Left lung (tissue), 10 donors: ENCODE measurements around the gene NMNAT3. TPM values are rescaled to one million over a fixed set of nuclear protein-coding genes. Genes with fewer than 3 reads are reported as not detected.
"Not testable (repeated sequence)": the region's sequence is repeated elsewhere in the genome, so short reads cannot be mapped to it uniquely, and the experiment has no call there.

ENCODE experiments used
- ATAC-seq: fragments of 200-7000 bp; cut with Tn5 transposase; one replicate; pipeline ENCODE4 v1.9.1; 2020; ENCODE audit warnings: moderate library complexity
- DNase-seq, 4 donors: peaks; one replicate each; pipeline ENCODE4 v3.0.0-alpha.2; 2013 to 2020
- H3K27ac ChIP-seq, 2 donors: fragments of 200-600 bp; sonication (generic) in 1 of 2; one replicate each; pipeline versions ENCODE4 v1.5.0 to v1.8.0; 2020 to 2021
- H3K27me3 ChIP-seq, 2 donors: fragments of 200-600 bp; sonication (generic) in 1 of 2; one replicate each; pipeline versions ENCODE4 v1.5.0 to v1.8.0; 2020 to 2021
- H3K36me3 ChIP-seq, 2 donors: fragments of 200-600 bp; sonication (generic) in 1 of 2; one replicate each; pipeline versions ENCODE4 v1.5.0 to v1.8.0; 2020 to 2021
- H3K4me1 ChIP-seq, 2 donors: fragments of 200-600 bp; one replicate each; pipeline ENCODE4 v1.8.0; 2021
- H3K4me3 ChIP-seq, 2 donors: fragments of 200-600 bp; sonication (generic) in 1 of 2; one replicate each; pipeline versions ENCODE4 v1.5.0 to v1.8.0; 2020 to 2021; ENCODE audit warnings: mild to moderate bottlenecking in 1 of 2
- H3K9me3 ChIP-seq, 2 donors: fragments of 200-600 bp; sonication (generic) in 1 of 2; one replicate each; pipeline versions ENCODE4 v1.5.0 to v1.8.0; 2020 to 2021
- intact Hi-C, 2 donors: fragments of 100-400 bp; cut with DNase I; formaldehyde crosslinking; loops; one replicate each; pipeline versions ENCODE4 v1.11.2 to v1.14.2; 2022
- polyA plus RNA-seq, 6 donors: library from polyadenylated mRNA; unstranded; fragments of 120-200 nt; gene quantifications; one replicate each; pipeline ENCODE4 v1.2.1, GENCODE V29; 2013; ENCODE audit not compliant: insufficient read length in 6 of 6
- total RNA-seq, 2 donors: library from RNA; stranded (reverse); fragmentation: NEBNext Ultra II Directional; extraction: Animal tissue kit (Norgen Biotek cat#: 25700); gene quantifications; one replicate each; pipeline ENCODE4 v1.2.1, GENCODE V29; 2021
- TF ChIP-seq, protein P1 (sequence below), 2 donors: fragments of 200-600 bp; sonication (generic) in 1 of 2; IDR thresholded peaks; one replicate each; pipeline versions ENCODE4 v1.5.0 to v1.8.0; 2021; ENCODE audit warnings: antibody characterized with exemption in 2 of 2
- donor health status: DM: no; HTN: yes; CAD: no.
- donor health status: DM: no; HTN: no; CAD: no.

The NMNAT3 gene
- total and polyA plus RNA-seq, 8 donors, result 3.2 to 8.0 (median 6.0) TPM

GRCh38 chr3:139597947-139598346 is 79.8 kb downstream of the NMNAT3 start:
- ATAC-seq, result no peak
- H3K36me3 ChIP-seq, result no peaks in the 10 kb centered on the region
- H3K27ac ChIP-seq, result no peak overlapping the region
- no peak overlapping the region for H3K4me3 ChIP-seq
- H3K27me3 ChIP-seq, result no peaks in the 10 kb centered on the region
- intact Hi-C loops, result no loop called here
- H3K4me1 ChIP-seq, result no peaks in the 10 kb centered on the region
- H3K9me3 ChIP-seq, result no peaks in the 10 kb centered on the region
- DNase-seq, result no peak
- TF ChIP-seq, protein P1, sequence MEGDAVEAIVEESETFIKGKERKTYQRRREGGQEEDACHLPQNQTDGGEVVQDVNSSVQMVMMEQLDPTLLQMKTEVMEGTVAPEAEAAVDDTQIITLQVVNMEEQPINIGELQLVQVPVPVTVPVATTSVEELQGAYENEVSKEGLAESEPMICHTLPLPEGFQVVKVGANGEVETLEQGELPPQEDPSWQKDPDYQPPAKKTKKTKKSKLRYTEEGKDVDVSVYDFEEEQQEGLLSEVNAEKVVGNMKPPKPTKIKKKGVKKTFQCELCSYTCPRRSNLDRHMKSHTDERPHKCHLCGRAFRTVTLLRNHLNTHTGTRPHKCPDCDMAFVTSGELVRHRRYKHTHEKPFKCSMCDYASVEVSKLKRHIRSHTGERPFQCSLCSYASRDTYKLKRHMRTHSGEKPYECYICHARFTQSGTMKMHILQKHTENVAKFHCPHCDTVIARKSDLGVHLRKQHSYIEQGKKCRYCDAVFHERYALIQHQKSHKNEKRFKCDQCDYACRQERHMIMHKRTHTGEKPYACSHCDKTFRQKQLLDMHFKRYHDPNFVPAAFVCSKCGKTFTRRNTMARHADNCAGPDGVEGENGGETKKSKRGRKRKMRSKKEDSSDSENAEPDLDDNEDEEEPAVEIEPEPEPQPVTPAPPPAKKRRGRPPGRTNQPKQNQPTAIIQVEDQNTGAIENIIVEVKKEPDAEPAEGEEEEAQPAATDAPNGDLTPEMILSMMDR (IDR thresholded peaks at IDR 0.05), result no peak

DNA sequence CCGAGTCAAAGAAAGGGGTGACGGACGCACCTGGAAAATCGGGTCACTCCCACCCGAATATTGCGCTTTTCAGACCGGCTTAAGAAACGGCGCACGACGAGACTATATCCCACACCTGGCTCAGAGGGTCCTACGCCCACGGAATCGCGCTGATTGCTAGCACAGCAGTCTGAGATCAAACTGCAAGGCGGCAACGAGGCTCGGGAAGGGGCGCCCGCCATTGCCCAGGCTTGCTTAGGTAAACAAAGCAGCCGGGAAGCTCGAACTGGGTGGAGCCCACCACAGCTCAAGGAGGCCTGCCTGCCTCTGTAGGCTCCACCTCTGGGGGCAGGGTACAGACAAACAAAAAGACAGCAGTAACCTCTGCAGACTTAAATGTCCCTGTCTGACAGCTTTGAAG is 86.6 kb downstream of the NMNAT3 start:
- H3K4me3 ChIP-seq, intact Hi-C loops, H3K36me3 ChIP-seq, DNase-seq, H3K4me1 ChIP-seq, ATAC-seq, H3K27ac ChIP-seq, H3K9me3 ChIP-seq, H3K27me3 ChIP-seq: not testable (repeated sequence)

- ATAC-seq (no peak), DNase-seq (no peak)
- Histone ChIP-seq H3K36me3 (no peaks in the 10 kb centered on the region), H3K27me3 (no peaks in the 10 kb centered on the region), H3K27ac (no peak overlapping the region), H3K4me3 (no peak overlapping the region), H3K4me1 (no peaks in the 10 kb centered on the region), H3K9me3 (no peaks in the 10 kb centered on the region)
- intact Hi-C loops, result no loop called here
- TF ChIP-seq, protein P1 (IDR thresholded peaks at IDR 0.05), result no peak
These were observed 89.3 kb downstream of the NMNAT3 start for GRCh38 chr3:139588450-139588849.

GRCh38 chr3:139587797-139588196 is 90.0 kb downstream of the NMNAT3 start:
- TF ChIP-seq, protein P1 (IDR thresholded peaks at IDR 0.05), result no peak
- H3K4me1 ChIP-seq, result no peaks in the 10 kb centered on the region
- H3K27ac ChIP-seq, result no peak overlapping the region
- no peak for DNase-seq
- H3K36me3 ChIP-seq, result no peaks in the 10 kb centered on the region
- H3K27me3 ChIP-seq, result no peaks in the 10 kb centered on the region
- H3K4me3 ChIP-seq, result no peak overlapping the region
- no peak for ATAC-seq
- intact Hi-C loops, result no loop called here
- no peaks in the 10 kb centered on the region for H3K9me3 ChIP-seq

GRCh38 chr3:139586420-139587017 is 91.3 kb downstream of the NMNAT3 start:
- H3K36me3 ChIP-seq, result no peaks in the 10 kb centered on the region
- H3K9me3 ChIP-seq, result no peaks in the 10 kb centered on the region
- ATAC-seq, result no peak
- H3K4me3 ChIP-seq, result no peak overlapping the region
- DNase-seq, result no peak
- no peaks in the 10 kb centered on the region for H3K4me1 ChIP-seq
- TF ChIP-seq, protein P1 (IDR thresholded peaks at IDR 0.05), result no peak
- H3K27ac ChIP-seq, result no peak overlapping the region
- H3K27me3 ChIP-seq, result no peaks in the 10 kb centered on the region
- intact Hi-C loops, result no loop called here

DNA sequence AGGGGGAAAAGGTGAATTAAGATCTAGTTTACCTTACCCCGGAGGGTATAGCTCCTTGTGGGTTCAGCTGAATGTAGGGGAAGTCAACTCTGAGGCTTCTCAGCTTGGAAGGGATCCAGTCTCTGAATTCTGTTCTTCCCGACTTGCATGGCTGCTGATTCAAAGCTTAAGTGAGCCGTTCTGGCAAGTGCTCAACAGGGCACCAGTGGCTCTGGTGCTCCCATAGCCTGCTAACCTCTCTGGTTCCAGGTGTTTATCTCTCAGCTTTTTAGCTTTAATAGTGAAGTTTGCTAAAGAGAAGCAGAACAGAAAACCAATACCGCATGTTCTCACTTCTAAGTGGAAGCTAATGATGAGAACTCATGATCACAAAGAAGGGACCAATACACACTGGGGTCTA is 92.0 kb downstream of the NMNAT3 start:
- Histone ChIP-seq H3K4me3 (no peak overlapping the region), H3K36me3 (no peaks in the 10 kb centered on the region), H3K27me3 (no peaks in the 10 kb centered on the region), H3K27ac (no peak overlapping the region), H3K4me1 (no peaks in the 10 kb centered on the region), H3K9me3 (no peaks in the 10 kb centered on the region)
- intact Hi-C loops, result no loop called here
- TF ChIP-seq, protein P1 (IDR thresholded peaks at IDR 0.05), result no peak
- DNase-seq (no peak), ATAC-seq (no peak)

GRCh38 chr3:139583651-139584050 is 94.1 kb downstream of the NMNAT3 start:
- H3K27me3 ChIP-seq, H3K9me3 ChIP-seq, ATAC-seq, intact Hi-C loops, H3K4me3 ChIP-seq, H3K27ac ChIP-seq, DNase-seq, H3K36me3 ChIP-seq, H3K4me1 ChIP-seq: not testable (repeated sequence)
